ENCODE results near the gene GMPPA. TPM values are rescaled to one million over a fixed set of nuclear protein-coding genes. Genes with fewer than 3 reads are reported as not detected.
A peak's percentile ranks its signal among the peaks of the same experiment; 100 is the strongest.

The GMPPA gene
- total and polyA plus RNA-seq, 4 donors: 20.2 to 59.4 (median 43.4) TPM

- Histone ChIP-seq H3K4me1 (ENCODE audit: control insufficient read depth in 4 of 4, insufficient read depth in 4 of 4, low read length in 3 of 4) (peaks cover 0 to 10% (median 8%) of the 10 kb centered on the region in 4 donors), H3K9ac (ENCODE audit: low read depth in 1 of 2, low read length in 2 of 2) (no peak overlapping the region), H3K9me3 (ENCODE audit: control insufficient read depth in 4 of 4, low read length in 3 of 4) (no peaks in the 10 kb centered on the region), H3K27me3 (ENCODE audit: control insufficient read depth in 4 of 4, insufficient read depth in 4 of 4, low read length in 3 of 4) (peaks cover 0 to 6% (median 3%) of the 10 kb centered on the region in 4 donors), H3K27ac (ENCODE audit: low read depth in 1 of 2, low read length in 2 of 2) (no peak overlapping the region), H3K4me3 (ENCODE audit: low read depth in 1 of 3, low read length in 3 of 3) (peak overlapping the region in 1 of 3 donors; percentile 6), H3K36me3 (ENCODE audit: control insufficient read depth in 4 of 4, insufficient read depth in 3 of 4, low read depth in 1 of 4, low read length in 3 of 4) (no peaks in the 10 kb centered on the region)
- WGBS: 20% methylated on average over 58 of the region's 58 CpGs
- DNase-seq (ENCODE audit: low spot score): no peak
- TF ChIP-seq NR2F2 (IDR thresholded peaks at IDR 0.05): no peak
- TF ChIP-seq JUND (IDR thresholded peaks at IDR 0.05): no peak
- no peak for TF ChIP-seq EGR1 (IDR thresholded peaks at IDR 0.05; ENCODE audit: low read depth in 2 of 2)
- no peak for TF ChIP-seq GABPA (IDR thresholded peaks at IDR 0.05 in 1 of 2, conservative IDR thresholded peaks at IDR 0.05 in 1 of 2)
- TF ChIP-seq, protein P1, sequence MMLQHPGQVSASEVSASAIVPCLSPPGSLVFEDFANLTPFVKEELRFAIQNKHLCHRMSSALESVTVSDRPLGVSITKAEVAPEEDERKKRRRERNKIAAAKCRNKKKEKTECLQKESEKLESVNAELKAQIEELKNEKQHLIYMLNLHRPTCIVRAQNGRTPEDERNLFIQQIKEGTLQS (IDR thresholded peaks at IDR 0.05): no peak
- no peak for TF ChIP-seq HNF4G (IDR thresholded peaks at IDR 0.05)
- TF ChIP-seq YY1 (IDR thresholded peaks at IDR 0.05): no peak
- TF ChIP-seq, protein P2, sequence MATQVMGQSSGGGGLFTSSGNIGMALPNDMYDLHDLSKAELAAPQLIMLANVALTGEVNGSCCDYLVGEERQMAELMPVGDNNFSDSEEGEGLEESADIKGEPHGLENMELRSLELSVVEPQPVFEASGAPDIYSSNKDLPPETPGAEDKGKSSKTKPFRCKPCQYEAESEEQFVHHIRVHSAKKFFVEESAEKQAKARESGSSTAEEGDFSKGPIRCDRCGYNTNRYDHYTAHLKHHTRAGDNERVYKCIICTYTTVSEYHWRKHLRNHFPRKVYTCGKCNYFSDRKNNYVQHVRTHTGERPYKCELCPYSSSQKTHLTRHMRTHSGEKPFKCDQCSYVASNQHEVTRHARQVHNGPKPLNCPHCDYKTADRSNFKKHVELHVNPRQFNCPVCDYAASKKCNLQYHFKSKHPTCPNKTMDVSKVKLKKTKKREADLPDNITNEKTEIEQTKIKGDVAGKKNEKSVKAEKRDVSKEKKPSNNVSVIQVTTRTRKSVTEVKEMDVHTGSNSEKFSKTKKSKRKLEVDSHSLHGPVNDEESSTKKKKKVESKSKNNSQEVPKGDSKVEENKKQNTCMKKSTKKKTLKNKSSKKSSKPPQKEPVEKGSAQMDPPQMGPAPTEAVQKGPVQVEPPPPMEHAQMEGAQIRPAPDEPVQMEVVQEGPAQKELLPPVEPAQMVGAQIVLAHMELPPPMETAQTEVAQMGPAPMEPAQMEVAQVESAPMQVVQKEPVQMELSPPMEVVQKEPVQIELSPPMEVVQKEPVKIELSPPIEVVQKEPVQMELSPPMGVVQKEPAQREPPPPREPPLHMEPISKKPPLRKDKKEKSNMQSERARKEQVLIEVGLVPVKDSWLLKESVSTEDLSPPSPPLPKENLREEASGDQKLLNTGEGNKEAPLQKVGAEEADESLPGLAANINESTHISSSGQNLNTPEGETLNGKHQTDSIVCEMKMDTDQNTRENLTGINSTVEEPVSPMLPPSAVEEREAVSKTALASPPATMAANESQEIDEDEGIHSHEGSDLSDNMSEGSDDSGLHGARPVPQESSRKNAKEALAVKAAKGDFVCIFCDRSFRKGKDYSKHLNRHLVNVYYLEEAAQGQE (IDR thresholded peaks at IDR 0.05): no peak
- TF ChIP-seq SP1 (IDR thresholded peaks at IDR 0.05): no peak
- TF ChIP-seq FOXA1 (IDR thresholded peaks at IDR 0.05): no peak
- TF ChIP-seq TAF1 (conservative IDR thresholded peaks at IDR 0.05): no peak
- TF ChIP-seq RAD21 (IDR thresholded peaks at IDR 0.05): no peak
- TF ChIP-seq HNF4A (conservative IDR thresholded peaks at IDR 0.05): no peak
- TF ChIP-seq MAX (IDR thresholded peaks at IDR 0.05): no peak
- no peak for TF ChIP-seq ZBTB33 (IDR thresholded peaks at IDR 0.05)
- no peak for TF ChIP-seq FOXA2 (IDR thresholded peaks at IDR 0.05)
- TF ChIP-seq CTCF (IDR thresholded peaks at IDR 0.05; ENCODE audit: low read depth, low read length, missing input control): no peak
Measured at GRCh38 chr2:219483451-219484342, 15.0 kb upstream of the GMPPA start.

All from liver (tissue), 9 donors.